SK-N-SH (cell line): ENCODE data around the gene LYRM4. TPM values are rescaled to one million over a fixed set of nuclear protein-coding genes. Genes with fewer than 3 reads are reported as not detected.

ENCODE experiments used
- CTCF ChIA-PET: fragments of 300-600, 350-600 bp; formaldehyde crosslinking; extraction: SDS; loops from one replicate; lab custom pipeline; 2021; lab: Yijun Ruan, JAX
- POLR2A ChIA-PET: fragments of 350-600 bp; sonication (Branson Sonifier 250); formaldehyde crosslinking; extraction: SDS; loops from one replicate; lab custom pipeline; 2020; ENCODE audit warnings: antibody characterized with exemption, inconsistent platforms; lab: Yijun Ruan, JAX
- DNase-seq: peaks from one replicate; pipeline ENCODE4 v3.0.0; 2012
- H2AFZ ChIP-seq: fragments of 200-600 bp; sonication (generic); 2 replicates; pipeline ENCODE4 v1.8.1; 2016; ENCODE audit warnings: antibody characterized with exemption, mild to moderate bottlenecking, low read depth
- H3F3A ChIP-seq: fragments of 200-600 bp; sonication (generic); replicated peaks from 2 replicates; pipeline ENCODE3; 2016; ENCODE audit warnings: antibody characterized with exemption, mild to moderate bottlenecking; ENCODE audit not compliant: insufficient read depth
- H3K27ac ChIP-seq, 2 experiments: fragments of 200-500 bp in 1 of 2; fragments of 200-600 bp in 1 of 2; sonication (Bioruptor generic) in 1 of 2; sonication (generic), shearing (Covaris generic) in 1 of 2; 2 replicates each; pipeline versions ENCODE4 v1.5.1 to v1.6.1; 2014 to 2016; ENCODE audit warnings: low read depth in 2 of 2, inconsistent platforms in 1 of 2, low read length in 1 of 2, mild to moderate bottlenecking in 1 of 2, mixed read lengths in 1 of 2
- H3K27me3 ChIP-seq: fragments of 200-600 bp; sonication (generic), shearing (Covaris generic); 2 replicates; pipeline ENCODE4 v1.6.1; 2016; ENCODE audit warnings: mixed run types; ENCODE audit not compliant: insufficient read depth
- H3K36me3 ChIP-seq, 2 experiments: fragments of 200-500 bp in 1 of 2; fragments of 200-600 bp in 1 of 2; sonication (Bioruptor generic) in 1 of 2; sonication (generic) in 1 of 2; replicated peaks in 1 of 2; 2 replicates each; pipeline versions ENCODE3 to v1.5.1; 2014 to 2016; ENCODE audit warnings: low read length in 1 of 2, mild to moderate bottlenecking in 1 of 2; ENCODE audit not compliant: insufficient read depth in 2 of 2, control insufficient read depth in 1 of 2
- H3K4me1 ChIP-seq, 2 experiments: fragments of 200-500 bp in 1 of 2; fragments of 200-600 bp in 1 of 2; sonication (Bioruptor generic) in 1 of 2; sonication (generic), shearing (Covaris generic) in 1 of 2; 2 replicates each; pipeline versions ENCODE4 v1.5.1 to v1.6.1; 2014 to 2016; ENCODE audit warnings: low read depth in 1 of 2, low read length in 1 of 2, mixed run types in 1 of 2; ENCODE audit not compliant: insufficient read depth in 2 of 2, control insufficient read depth in 1 of 2
- H3K4me2 ChIP-seq: fragments of 200-600 bp; sonication (generic), shearing (Covaris generic); 2 replicates; pipeline ENCODE4 v1.6.1; 2017; ENCODE audit warnings: mixed run types
- H3K4me3 ChIP-seq, 2 experiments: fragments of 200-500 bp in 1 of 2; fragments of 200-600 bp in 1 of 2; sonication (Bioruptor generic) in 1 of 2; sonication (generic), shearing (Covaris generic) in 1 of 2; 2 replicates each; pipeline versions ENCODE4 v1.5.1 to v1.8.1; 2014 to 2016; ENCODE audit warnings: low read depth in 2 of 2, inconsistent platforms in 1 of 2, low read length in 1 of 2, mild to moderate bottlenecking in 1 of 2, mixed read lengths in 1 of 2, moderate library complexity in 1 of 2
- H3K79me2 ChIP-seq: fragments of 200-600 bp; sonication (generic); 2 replicates; pipeline ENCODE4 v1.8.1; 2017; ENCODE audit warnings: mild to moderate bottlenecking; ENCODE audit not compliant: insufficient read depth
- H3K9ac ChIP-seq: fragments of 200-600 bp; sonication (generic); 2 replicates; pipeline ENCODE4 v1.6.1; 2017; ENCODE audit warnings: mixed run types
- H3K9me2 ChIP-seq: fragments of 200-600 bp; sonication (generic); 2 replicates; pipeline ENCODE4 v1.6.1; 2017; ENCODE audit warnings: mixed run types
- H3K9me3 ChIP-seq: fragments of 200-600 bp; sonication (generic); 2 replicates; pipeline ENCODE4 v1.6.1; 2017; ENCODE audit warnings: mixed run types, mild to moderate bottlenecking, moderate library complexity
- H4K20me1 ChIP-seq: fragments of 200-600 bp; sonication (generic); 2 replicates; pipeline ENCODE4 v1.6.1; 2017; ENCODE audit warnings: mild to moderate bottlenecking, mixed run types; ENCODE audit not compliant: insufficient read depth
- ELF1 ChIP-seq: IDR thresholded peaks from 2 replicates; pipeline ENCODE4 v1.4.0; 2012
- FOXJ3 ChIP-seq: sonication (generic); formaldehyde crosslinking; IDR thresholded peaks from 2 replicates; pipeline ENCODE4 v1.5.1; 2020; ENCODE audit warnings: mild to moderate bottlenecking, missing genetic modification reagents
- FOXM1 ChIP-seq: IDR thresholded peaks from 2 replicates; pipeline ENCODE4 v1.4.0; 2012; ENCODE audit warnings: low read depth, mild to moderate bottlenecking
- NFIC ChIP-seq: IDR thresholded peaks from 2 replicates; pipeline ENCODE4 v1.4.0; 2012; ENCODE audit warnings: borderline replicate concordance
- NRF1 ChIP-seq: IDR thresholded peaks from 2 replicates; pipeline ENCODE4 v1.6.1; 2012; ENCODE audit warnings: low read depth, mild to moderate bottlenecking, low read length
- POLR2AphosphoS5 ChIP-seq: IDR thresholded peaks from 2 replicates; pipeline ENCODE4 v1.6.1; 2012; ENCODE audit warnings: low read depth, low read length
- REST ChIP-seq: IDR thresholded peaks from 2 replicates; pipeline ENCODE4 v1.6.1; 2012; ENCODE audit warnings: mild to moderate bottlenecking, low read depth, low read length, moderate library complexity
- RFX5 ChIP-seq: IDR thresholded peaks from 2 replicates; pipeline ENCODE4 v1.6.1; 2012; ENCODE audit warnings: mild to moderate bottlenecking, improper control_type of control experiment, low read length
- RXRA ChIP-seq: IDR thresholded peaks from 2 replicates; pipeline ENCODE4 v1.4.0; 2012; ENCODE audit warnings: low read depth, mild to moderate bottlenecking, borderline replicate concordance
- SIN3A ChIP-seq: IDR thresholded peaks from 2 replicates; pipeline ENCODE4 v1.6.1; 2012; ENCODE audit warnings: low read depth, mild to moderate bottlenecking, low read length, moderate library complexity, borderline replicate concordance
- SMC3 ChIP-seq: IDR thresholded peaks from 2 replicates; pipeline ENCODE4 v1.6.1; 2012; ENCODE audit warnings: low read depth, low read length, improper control_type of control experiment
- TAF1 ChIP-seq: IDR thresholded peaks from 2 replicates; pipeline ENCODE4 v1.6.1; 2012; ENCODE audit warnings: low read depth, mild to moderate bottlenecking, low read length, moderate library complexity, borderline replicate concordance
- TCF12 ChIP-seq: IDR thresholded peaks from 2 replicates; pipeline ENCODE4 v1.4.0; 2012
- TEAD4 ChIP-seq: IDR thresholded peaks from 2 replicates; pipeline ENCODE4 v1.4.0; 2012; ENCODE audit warnings: mild to moderate bottlenecking, borderline replicate concordance; ENCODE audit not compliant: insufficient read depth
- YY1 ChIP-seq: IDR thresholded peaks from 2 replicates; pipeline ENCODE4 v1.4.0; 2012; ENCODE audit warnings: low read depth, mild to moderate bottlenecking
- WGBS: methylation state at CpG from one replicate; pipeline ENCODE4 v1.1.6; 2017; ENCODE audit warnings: low lambda C conversion rate; 5-methylcytosine and 5-hydroxymethylcytosine counted together
- polyA plus RNA-seq, 3 experiments: library from polyadenylated mRNA; depleted of rRNA; stranded (reverse); fragments of >200 nt; gene quantifications; 2 replicates each; pipeline ENCODE4 v1.2.3, GENCODE V29; 2012
- TF ChIP-seq, protein P1 (sequence below): fragments of 150-350 bp; IDR thresholded peaks from 2 replicates; pipeline ENCODE4 v1.6.1; 2016; ENCODE audit warnings: mild to moderate bottlenecking, low read depth, low read length
- TF ChIP-seq, protein P2 (sequence below): fragments of 150-350 bp; IDR thresholded peaks from 2 replicates; pipeline ENCODE4 v1.6.1; 2017; ENCODE audit warnings: antibody characterized with exemption, low read length, low read depth, borderline replicate concordance

The LYRM4 gene
- polyA plus RNA-seq, 1 of the 3 experiments (the other 2 are of a cell fraction): 37.2 TPM

DNA sequence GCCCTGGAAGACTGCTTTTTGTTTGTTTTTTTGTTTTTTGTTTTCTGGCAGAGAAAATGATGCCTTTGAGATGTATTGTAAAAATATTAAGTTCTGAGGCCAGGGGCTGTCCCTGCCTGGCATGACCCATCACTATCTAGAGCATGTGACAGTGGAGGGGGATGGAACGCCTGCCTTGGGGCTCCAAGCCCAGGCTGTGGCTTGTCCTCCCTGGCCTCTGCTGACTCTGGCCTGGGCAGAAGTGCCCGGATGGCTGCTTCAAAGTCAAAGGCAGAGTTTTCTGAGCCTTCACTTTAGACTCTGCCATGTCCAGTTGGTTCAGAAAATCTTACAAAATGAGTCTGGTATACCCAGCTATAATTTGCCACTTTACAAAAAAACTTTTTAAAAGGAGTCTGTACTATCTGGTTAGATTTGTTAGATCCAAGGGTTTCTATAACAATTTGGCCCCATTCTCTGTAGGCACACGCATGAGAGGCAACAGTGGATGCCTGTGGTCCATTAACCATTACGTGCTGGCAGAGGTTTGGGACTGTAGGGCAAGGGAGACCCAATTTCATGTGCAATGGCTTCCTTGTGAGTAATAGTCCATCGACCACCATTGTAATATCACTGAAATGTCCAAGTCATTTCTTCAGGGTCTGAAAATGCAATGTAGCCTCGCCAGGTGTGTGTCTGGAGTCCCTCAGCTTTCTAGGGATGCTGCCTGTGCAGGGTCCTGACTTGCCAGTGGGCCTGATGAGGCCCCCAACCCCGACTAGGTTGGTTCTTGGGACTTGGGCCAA is 167.3 kb downstream of the LYRM4 start:
- Histone ChIP-seq H3K9me2 (no peaks in the 10 kb centered on the region), H3K9ac (no peak overlapping the region), H3K27me3 (no peaks in the 10 kb centered on the region), H3F3A (no peaks in the 10 kb centered on the region), H3K4me2 (no peak overlapping the region), H3K36me3 (no peaks in the 10 kb centered on the region), H3K4me3 (no peak overlapping the region), H4K20me1 (no peaks in the 10 kb centered on the region), H3K9me3 (no peaks in the 10 kb centered on the region), H3K79me2 (no peaks in the 10 kb centered on the region), H3K4me1 (no peaks in the 10 kb centered on the region), H2AFZ (no peak overlapping the region), H3K27ac (no peak overlapping the region)
- WGBS: 82% methylated on average over 7 of the region's 7 CpGs
- TF ChIP-seq TEAD4 (no peak), YY1 (no peak), SIN3A (no peak), RFX5 (no peak), RXRA (no peak), SMC3 (no peak)
- TF ChIP-seq, protein P1, sequence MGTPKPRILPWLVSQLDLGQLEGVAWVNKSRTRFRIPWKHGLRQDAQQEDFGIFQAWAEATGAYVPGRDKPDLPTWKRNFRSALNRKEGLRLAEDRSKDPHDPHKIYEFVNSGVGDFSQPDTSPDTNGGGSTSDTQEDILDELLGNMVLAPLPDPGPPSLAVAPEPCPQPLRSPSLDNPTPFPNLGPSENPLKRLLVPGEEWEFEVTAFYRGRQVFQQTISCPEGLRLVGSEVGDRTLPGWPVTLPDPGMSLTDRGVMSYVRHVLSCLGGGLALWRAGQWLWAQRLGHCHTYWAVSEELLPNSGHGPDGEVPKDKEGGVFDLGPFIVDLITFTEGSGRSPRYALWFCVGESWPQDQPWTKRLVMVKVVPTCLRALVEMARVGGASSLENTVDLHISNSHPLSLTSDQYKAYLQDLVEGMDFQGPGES: no peak
- TF ChIP-seq, protein P2, sequence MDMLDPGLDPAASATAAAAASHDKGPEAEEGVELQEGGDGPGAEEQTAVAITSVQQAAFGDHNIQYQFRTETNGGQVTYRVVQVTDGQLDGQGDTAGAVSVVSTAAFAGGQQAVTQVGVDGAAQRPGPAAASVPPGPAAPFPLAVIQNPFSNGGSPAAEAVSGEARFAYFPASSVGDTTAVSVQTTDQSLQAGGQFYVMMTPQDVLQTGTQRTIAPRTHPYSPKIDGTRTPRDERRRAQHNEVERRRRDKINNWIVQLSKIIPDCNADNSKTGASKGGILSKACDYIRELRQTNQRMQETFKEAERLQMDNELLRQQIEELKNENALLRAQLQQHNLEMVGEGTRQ: no peak
- no peak for DNase-seq
- POLR2A ChIA-PET: no interaction called here
- CTCF ChIA-PET: no interaction called here

DNA sequence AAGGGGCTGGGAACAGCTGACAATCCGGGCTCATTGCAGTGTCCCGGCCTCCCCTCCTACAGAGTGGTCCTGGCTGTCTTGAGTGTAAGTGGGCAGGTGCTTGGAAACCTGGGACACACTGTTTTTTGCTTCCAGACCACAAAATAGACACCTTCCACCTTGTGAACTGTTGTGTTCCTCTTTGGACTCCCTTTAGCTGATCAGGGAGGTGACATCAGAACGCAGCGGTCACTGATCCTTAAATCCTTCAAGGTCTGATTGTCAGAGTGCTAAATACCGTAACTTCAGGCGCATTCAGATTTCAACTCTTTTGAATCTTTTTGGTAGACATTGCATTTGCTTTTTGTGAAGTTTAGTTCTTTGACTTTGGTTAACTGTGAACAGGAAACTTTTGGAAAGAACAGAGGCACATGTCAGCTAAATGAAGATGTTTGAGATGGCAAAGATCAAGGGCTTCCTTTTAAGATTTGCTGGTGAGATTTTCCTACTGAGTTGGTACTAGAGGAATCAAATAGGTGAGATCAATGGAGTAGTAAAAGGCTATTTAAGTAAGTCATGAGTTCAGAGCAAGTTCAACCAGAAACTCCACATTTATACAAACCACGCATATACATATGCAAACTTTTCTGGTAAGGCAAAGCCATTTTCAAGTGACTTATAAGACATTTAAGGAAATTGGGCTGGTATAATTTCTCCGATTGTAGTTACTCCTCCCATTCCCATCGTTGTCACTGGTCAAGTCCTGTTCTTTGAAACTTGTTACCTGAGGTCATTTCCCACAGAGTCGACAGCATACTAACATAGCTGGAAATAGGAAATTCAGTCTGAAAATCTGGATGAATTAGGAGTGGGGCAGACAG is 169.3 kb downstream of the LYRM4 start:
- no peaks in the 10 kb centered on the region for H3K36me3 ChIP-seq
- H3K9me3 ChIP-seq: no peaks in the 10 kb centered on the region
- POLR2A ChIA-PET: no interaction called here
- no peak overlapping the region for H3K4me2 ChIP-seq
- CTCF ChIA-PET: interaction anchor here (0.7 kb wide), 1 partner anchor 9 kb away, joined by 3 read pairs; no protein-coding TSS in a partner anchor
- H3K9ac ChIP-seq: no peak overlapping the region
- no peaks in the 10 kb centered on the region for H4K20me1 ChIP-seq
- no peaks in the 10 kb centered on the region for H3K27me3 ChIP-seq
- no peak overlapping the region for H3K4me3 ChIP-seq
- DNase-seq: no peak
- H2AFZ ChIP-seq: no peak overlapping the region
- H3K4me1 ChIP-seq: no peaks in the 10 kb centered on the region
- no peaks in the 10 kb centered on the region for H3F3A ChIP-seq
- no peaks in the 10 kb centered on the region for H3K9me2 ChIP-seq
- 87% methylated on average over 8 of the region's 10 CpGs for WGBS
- H3K27ac ChIP-seq: no peak overlapping the region
- no peaks in the 10 kb centered on the region for H3K79me2 ChIP-seq
- no peak for TF ChIP-seq FOXM1
- no peak for TF ChIP-seq RFX5
- no peak for TF ChIP-seq REST
- TF ChIP-seq TCF12: no peak
- TF ChIP-seq NFIC: no peak
- TF ChIP-seq SMC3: no peak
- no peak for TF ChIP-seq ELF1
- TF ChIP-seq, protein P1: no peak
- TF ChIP-seq, protein P2: no peak
- TF ChIP-seq TAF1: no peak
- no peak for TF ChIP-seq FOXJ3
- no peak for TF ChIP-seq TEAD4
- no peak for TF ChIP-seq NRF1
- no peak for TF ChIP-seq POLR2AphosphoS5
